Omental fat pad (tissue), 4 donors: ENCODE data around the gene C3orf20. TPM values are rescaled to one million over a fixed set of nuclear protein-coding genes. Genes with fewer than 3 reads are reported as not detected.
"Not testable (repeated sequence)": the region's sequence is repeated elsewhere in the genome, so short reads cannot be mapped to it uniquely, and the experiment has no call there.

ENCODE experiments used
- ATAC-seq: fragments of 150-250 bp; one replicate; pipeline ENCODE4 v1.9.1; 2016; ENCODE audit warnings: mild to moderate bottlenecking, moderate library complexity; ENCODE audit not compliant: low FRiP score
- DNase-seq: peaks from one replicate; pipeline ENCODE4 v3.0.0-alpha.2; 2019; ENCODE audit warnings: low spot score
- CTCF ChIP-seq, 3 donors: fragments of 450-650 bp; IDR thresholded peaks; one replicate each; pipeline ENCODE4 v1.5.1; 2016 to 2017; ENCODE audit warnings: antibody characterized with exemption in 3 of 3, mild to moderate bottlenecking in 3 of 3, moderate library complexity in 2 of 3
- total RNA-seq, 4 donors: library from RNA; depleted of rRNA; stranded (reverse); fragments of >200 nt; gene quantifications; one replicate each; pipeline ENCODE4 v1.1.0, GENCODE V29; 2016

The C3orf20 gene
- total RNA-seq, 4 donors from 2014 or later = 0.12 to 0.28 TPM; not detected in 2

- DNase-seq (no peak), ATAC-seq (no peak)
- no peak for TF ChIP-seq CTCF (IDR thresholded peaks at IDR 0.05)
These were observed 130.2 kb downstream of the C3orf20 start for GRCh38 chr3:14804835-14805780.

GRCh38 chr3:14805961-14806537, 131.1 kb downstream of the C3orf20 start:
- no peak for DNase-seq
- TF ChIP-seq CTCF (IDR thresholded peaks at IDR 0.05) = no peak
- ATAC-seq = no peak

GRCh38 chr3:14806641-14807263, 131.8 kb downstream of the C3orf20 start:
- ATAC-seq (no peak), DNase-seq (no peak)
- no peak for TF ChIP-seq CTCF (IDR thresholded peaks at IDR 0.05)

- DNase-seq (no peak), ATAC-seq (no peak)
- no peak for TF ChIP-seq CTCF (IDR thresholded peaks at IDR 0.05)
These were observed 133.1 kb downstream of the C3orf20 start for GRCh38 chr3:14808025-14808424.

GRCh38 chr3:14808502-14809266, 133.7 kb downstream of the C3orf20 start:
- TF ChIP-seq CTCF (IDR thresholded peaks at IDR 0.05) = no peak
- DNase-seq (no peak), ATAC-seq (no peak)

GRCh38 chr3:14809611-14810010, 134.7 kb downstream of the C3orf20 start:
- not testable (repeated sequence) for DNase-seq, ATAC-seq
